ENCODE results near the gene PRKCA. TPM values are rescaled to one million over a fixed set of nuclear protein-coding genes. Genes with fewer than 3 reads are reported as not detected.
"Not testable (repeated sequence)": the region's sequence is repeated elsewhere in the genome, so short reads cannot be mapped to it uniquely, and the experiment has no call there.

PRKCA gene
- total RNA-seq, 1 donor from 2014 or later: 80.1 TPM

DNA sequence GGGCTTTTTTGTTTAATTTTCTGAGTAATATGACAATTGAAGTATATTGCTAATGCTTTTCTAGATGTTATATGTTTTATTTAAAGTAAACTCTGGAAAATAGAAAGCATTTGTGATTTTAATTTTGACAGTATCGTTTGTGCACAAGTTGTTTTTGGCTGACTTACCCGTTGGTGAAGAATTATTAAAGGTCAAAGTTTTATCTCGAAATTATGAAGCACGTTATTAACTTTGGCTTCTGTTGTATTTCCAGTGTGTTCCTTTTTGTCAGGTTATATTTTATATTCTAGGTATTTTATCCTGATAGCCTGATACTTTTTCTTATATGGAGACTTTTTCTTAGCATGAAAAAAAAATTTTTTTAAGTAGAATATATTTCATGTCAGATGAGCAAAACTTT lies 16.8 kb downstream of the PRKCA start:
- no peak for DNase-seq (ENCODE audit: extremely low spot score, unreplicated experiment)
- Mint-ChIP-seq H3K9me3 (ENCODE audit: unreplicated experiment) (no peaks in the 10 kb centered on the region), H3K36me3 (ENCODE audit: unreplicated experiment) (peaks cover 19% of the 10 kb centered on the region), H3K4me1 (ENCODE audit: unreplicated experiment) (peaks cover 48% of the 10 kb centered on the region), H3K27me3 (ENCODE audit: unreplicated experiment) (no peaks in the 10 kb centered on the region), H3K4me3 (ENCODE audit: unreplicated experiment) (no peak overlapping the region), H3K27ac (ENCODE audit: unreplicated experiment) (no peak overlapping the region)
- TF ChIP-seq, protein P1, sequence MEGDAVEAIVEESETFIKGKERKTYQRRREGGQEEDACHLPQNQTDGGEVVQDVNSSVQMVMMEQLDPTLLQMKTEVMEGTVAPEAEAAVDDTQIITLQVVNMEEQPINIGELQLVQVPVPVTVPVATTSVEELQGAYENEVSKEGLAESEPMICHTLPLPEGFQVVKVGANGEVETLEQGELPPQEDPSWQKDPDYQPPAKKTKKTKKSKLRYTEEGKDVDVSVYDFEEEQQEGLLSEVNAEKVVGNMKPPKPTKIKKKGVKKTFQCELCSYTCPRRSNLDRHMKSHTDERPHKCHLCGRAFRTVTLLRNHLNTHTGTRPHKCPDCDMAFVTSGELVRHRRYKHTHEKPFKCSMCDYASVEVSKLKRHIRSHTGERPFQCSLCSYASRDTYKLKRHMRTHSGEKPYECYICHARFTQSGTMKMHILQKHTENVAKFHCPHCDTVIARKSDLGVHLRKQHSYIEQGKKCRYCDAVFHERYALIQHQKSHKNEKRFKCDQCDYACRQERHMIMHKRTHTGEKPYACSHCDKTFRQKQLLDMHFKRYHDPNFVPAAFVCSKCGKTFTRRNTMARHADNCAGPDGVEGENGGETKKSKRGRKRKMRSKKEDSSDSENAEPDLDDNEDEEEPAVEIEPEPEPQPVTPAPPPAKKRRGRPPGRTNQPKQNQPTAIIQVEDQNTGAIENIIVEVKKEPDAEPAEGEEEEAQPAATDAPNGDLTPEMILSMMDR (IDR thresholded peaks at IDR 0.05): no peak

DNA sequence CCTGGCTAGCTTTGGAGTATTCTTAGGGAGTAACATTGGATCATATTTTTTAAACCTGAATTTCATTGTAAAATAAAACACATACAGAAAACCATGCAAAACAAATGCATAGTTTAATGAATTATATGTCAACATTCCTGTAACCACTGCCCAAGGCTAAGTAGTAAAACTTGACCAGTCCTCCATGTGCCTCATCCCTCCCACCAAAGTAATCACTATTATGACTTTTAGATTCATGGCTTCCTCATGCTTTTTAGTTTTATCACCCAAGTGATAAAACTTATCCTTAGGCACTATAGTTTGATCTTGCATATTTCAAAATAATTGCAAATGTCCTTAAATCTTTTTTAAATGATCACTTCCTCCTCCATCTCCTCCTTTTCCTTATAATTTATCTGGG lies 20.4 kb downstream of the PRKCA start:
- Mint-ChIP-seq H3K27ac (ENCODE audit: unreplicated experiment) (no peak overlapping the region), H3K4me3 (ENCODE audit: unreplicated experiment) (no peak overlapping the region), H3K27me3 (ENCODE audit: unreplicated experiment) (no peaks in the 10 kb centered on the region), H3K36me3 (ENCODE audit: unreplicated experiment) (peaks cover 10% of the 10 kb centered on the region), H3K4me1 (ENCODE audit: unreplicated experiment) (peaks cover 55% of the 10 kb centered on the region), H3K9me3 (ENCODE audit: unreplicated experiment) (no peaks in the 10 kb centered on the region)
- TF ChIP-seq, protein P1 (IDR thresholded peaks at IDR 0.05): no peak
- DNase-seq (ENCODE audit: extremely low spot score, unreplicated experiment): no peak

DNA sequence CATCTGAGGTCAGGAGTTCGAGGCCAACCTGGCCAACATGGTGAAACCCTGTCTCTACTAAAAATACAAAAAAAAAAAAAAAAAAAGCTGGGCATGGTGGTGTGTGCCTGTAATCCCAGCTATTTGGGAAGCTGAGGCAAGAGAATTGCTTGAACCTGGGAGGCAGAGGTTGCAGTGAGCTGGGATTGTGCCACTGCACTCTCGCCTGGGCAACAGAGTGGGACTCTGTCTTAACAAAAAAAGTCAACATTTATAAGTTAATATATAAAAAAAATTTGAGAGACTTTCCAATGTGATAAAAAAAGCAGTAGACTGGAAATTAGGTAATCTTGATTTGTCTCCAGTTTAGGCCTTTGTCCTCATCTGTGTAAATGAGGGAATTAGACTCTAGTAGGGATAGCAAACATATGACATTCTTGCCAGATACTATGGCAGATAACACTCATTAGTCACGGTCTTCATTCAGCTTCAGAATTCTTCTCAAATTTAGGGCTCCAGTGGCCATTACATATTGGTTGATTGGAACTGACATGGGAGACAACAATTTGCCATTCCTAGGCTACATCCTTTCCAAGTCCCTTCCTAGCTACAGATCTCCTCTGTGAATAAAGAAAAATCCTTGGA lies 22.1 kb downstream of the PRKCA start:
- H3K9me3 Mint-ChIP-seq (ENCODE audit: unreplicated experiment); H3K4me3 Mint-ChIP-seq (ENCODE audit: unreplicated experiment); DNase-seq (ENCODE audit: extremely low spot score, unreplicated experiment); H3K27me3 Mint-ChIP-seq (ENCODE audit: unreplicated experiment): not testable (repeated sequence)
- Mint-ChIP-seq H3K27ac (ENCODE audit: unreplicated experiment) (peak overlapping the region; percentile 52), H3K36me3 (ENCODE audit: unreplicated experiment) (peaks cover 15% of the 10 kb centered on the region), H3K4me1 (ENCODE audit: unreplicated experiment) (peaks cover 49% of the 10 kb centered on the region)

DNA sequence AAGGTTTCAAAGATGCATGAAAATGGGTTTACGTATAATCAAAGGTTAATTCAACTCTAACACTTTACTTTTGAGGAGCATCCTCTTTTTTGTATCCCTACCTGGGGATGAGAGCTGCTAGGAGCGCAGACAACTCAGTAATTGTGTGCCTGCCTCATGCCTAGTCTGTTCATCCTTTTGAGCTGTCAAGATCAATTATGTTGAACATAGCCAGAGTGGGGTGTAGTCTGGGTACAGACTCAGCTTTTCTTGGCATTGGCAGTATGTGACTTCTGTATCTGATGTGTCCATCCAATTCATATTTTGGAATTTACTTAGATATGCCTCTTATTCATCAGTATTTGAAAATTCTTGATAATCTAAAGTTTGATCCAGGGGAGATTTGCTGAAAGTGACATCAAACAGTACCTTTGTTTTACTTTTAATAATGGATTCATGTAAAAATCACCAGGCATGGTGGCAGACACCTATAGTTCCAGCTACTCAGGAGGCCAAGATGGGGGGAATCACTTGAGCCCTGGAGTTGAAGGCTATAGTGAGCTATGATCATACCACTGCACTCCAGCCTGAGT lies 24.1 kb downstream of the PRKCA start:
- no peaks in the 10 kb centered on the region for H3K9me3 Mint-ChIP-seq (ENCODE audit: unreplicated experiment)
- H3K36me3 Mint-ChIP-seq (ENCODE audit: unreplicated experiment): peaks cover 15% of the 10 kb centered on the region
- H3K4me3 Mint-ChIP-seq (ENCODE audit: unreplicated experiment): no peak overlapping the region
- TF ChIP-seq, protein P1 (IDR thresholded peaks at IDR 0.05): no peak
- peaks cover 45% of the 10 kb centered on the region for H3K4me1 Mint-ChIP-seq (ENCODE audit: unreplicated experiment)
- H3K27ac Mint-ChIP-seq (ENCODE audit: unreplicated experiment): peak overlapping the region; percentile 20
- H3K27me3 Mint-ChIP-seq (ENCODE audit: unreplicated experiment): no peaks in the 10 kb centered on the region
- no peak for DNase-seq (ENCODE audit: extremely low spot score, unreplicated experiment)

DNA sequence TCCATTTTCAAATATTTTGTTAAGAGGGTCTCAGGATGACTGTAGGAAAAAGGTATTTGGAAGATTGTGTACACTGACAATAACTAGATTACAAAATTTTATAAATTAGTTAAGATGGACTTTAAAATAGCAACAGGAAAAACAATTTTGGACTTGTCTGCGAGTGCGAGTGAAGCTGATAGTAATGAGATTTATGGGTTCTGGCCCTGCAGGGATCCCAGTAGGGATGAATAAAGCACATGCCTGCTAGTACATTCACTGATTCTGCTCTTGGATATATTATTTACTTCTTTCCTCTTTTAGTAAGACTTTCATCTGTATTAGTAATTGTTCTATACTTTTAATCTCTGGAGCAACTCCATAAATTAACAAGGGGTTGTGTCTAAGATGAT lies 28.2 kb downstream of the PRKCA start:
- Mint-ChIP-seq H3K4me1 (ENCODE audit: unreplicated experiment) (peaks cover 32% of the 10 kb centered on the region), H3K27ac (ENCODE audit: unreplicated experiment) (no peak overlapping the region), H3K27me3 (ENCODE audit: unreplicated experiment) (no peaks in the 10 kb centered on the region), H3K4me3 (ENCODE audit: unreplicated experiment) (no peak overlapping the region), H3K36me3 (ENCODE audit: unreplicated experiment) (peaks cover 5% of the 10 kb centered on the region), H3K9me3 (ENCODE audit: unreplicated experiment) (no peaks in the 10 kb centered on the region)
- DNase-seq (ENCODE audit: extremely low spot score, unreplicated experiment): no peak
- TF ChIP-seq, protein P1 (IDR thresholded peaks at IDR 0.05): no peak

All from osteocyte (in vitro differentiated cells).